Calu3 (cell line): ENCODE measurements around the gene SORBS2. TPM values are rescaled to one million over a fixed set of nuclear protein-coding genes. Genes with fewer than 3 reads are reported as not detected.
"Not testable (repeated sequence)": the region's sequence is repeated elsewhere in the genome, so short reads cannot be mapped to it uniquely, and the experiment has no call there.

Experiments
- BruUV-seq: library from RNA; stranded (reverse); fragments of 400-500 nt; replicated peaks from 2 replicates; lab custom pipeline; 2021; lab: Mats Ljungman, UMichigan
- CTCF ChIA-PET: fragments of 300-600 bp; sonication (Branson Sonifier 250); formaldehyde crosslinking; loops from one replicate; lab custom pipeline; 2022; ENCODE audit warnings: antibody characterized with exemption; lab: Charles Lee
- DNase-seq: peaks from one replicate; pipeline ENCODE4 v3.0.0; 2022
- H3K27ac Mint-ChIP-seq: one replicate; pipeline ENCODE4 v1.8.0; 2022; ENCODE audit warnings: mixed read lengths; ENCODE audit not compliant: unreplicated experiment
- H3K27me3 Mint-ChIP-seq: one replicate; pipeline ENCODE4 v1.8.0; 2022; ENCODE audit warnings: mixed read lengths; ENCODE audit not compliant: unreplicated experiment
- H3K36me3 Mint-ChIP-seq: one replicate; pipeline ENCODE4 v1.8.0; 2022; ENCODE audit warnings: mild to moderate bottlenecking, moderate library complexity, mixed read lengths; ENCODE audit not compliant: insufficient read depth, unreplicated experiment
- H3K4me1 Mint-ChIP-seq: one replicate; pipeline ENCODE4 v1.8.0; 2022; ENCODE audit warnings: mild to moderate bottlenecking, low read depth, mixed read lengths; ENCODE audit not compliant: unreplicated experiment
- H3K4me3 Mint-ChIP-seq: one replicate; pipeline ENCODE4 v1.8.0; 2022; ENCODE audit warnings: mild to moderate bottlenecking, low read depth, moderate library complexity, mixed read lengths; ENCODE audit not compliant: unreplicated experiment
- H3K9me3 Mint-ChIP-seq: one replicate; pipeline ENCODE4 v1.8.0; 2022; ENCODE audit warnings: low read depth, mixed read lengths; ENCODE audit not compliant: unreplicated experiment
- intact Hi-C: fragments of 100-400 bp; cut with micrococcal nuclease; formaldehyde crosslinking; loops from one replicate; pipeline ENCODE4 v1.10.0; 2022; ENCODE audit not compliant: unreplicated experiment
- total RNA-seq: library from RNA; stranded (reverse); gene quantifications from 2 replicates; pipeline ENCODE4 v1.2.3, GENCODE V29; 2022
- TF ChIP-seq, protein P1 (sequence below): fragments of 200-600 bp; IDR thresholded peaks from one replicate; pipeline ENCODE4 v1.8.0; 2022; ENCODE audit warnings: antibody characterized with exemption; ENCODE audit not compliant: unreplicated experiment

The SORBS2 gene
- total RNA-seq, 1 experiment from 2014 or later = 52.8 TPM

GRCh38 chr4:185710487-185710995, 101.5 kb downstream of the SORBS2 start:
- no peaks in the 10 kb centered on the region for H3K9me3 Mint-ChIP-seq
- H3K36me3 Mint-ChIP-seq = no peaks in the 10 kb centered on the region
- no peaks in the 10 kb centered on the region for H3K27me3 Mint-ChIP-seq
- BruUV-seq = no TSS peak
- DNase-seq = no peak
- no peak overlapping the region for H3K27ac Mint-ChIP-seq
- H3K4me1 Mint-ChIP-seq = peaks cover 46% of the 10 kb centered on the region
- intact Hi-C loops = no loop called here
- TF ChIP-seq, protein P1, sequence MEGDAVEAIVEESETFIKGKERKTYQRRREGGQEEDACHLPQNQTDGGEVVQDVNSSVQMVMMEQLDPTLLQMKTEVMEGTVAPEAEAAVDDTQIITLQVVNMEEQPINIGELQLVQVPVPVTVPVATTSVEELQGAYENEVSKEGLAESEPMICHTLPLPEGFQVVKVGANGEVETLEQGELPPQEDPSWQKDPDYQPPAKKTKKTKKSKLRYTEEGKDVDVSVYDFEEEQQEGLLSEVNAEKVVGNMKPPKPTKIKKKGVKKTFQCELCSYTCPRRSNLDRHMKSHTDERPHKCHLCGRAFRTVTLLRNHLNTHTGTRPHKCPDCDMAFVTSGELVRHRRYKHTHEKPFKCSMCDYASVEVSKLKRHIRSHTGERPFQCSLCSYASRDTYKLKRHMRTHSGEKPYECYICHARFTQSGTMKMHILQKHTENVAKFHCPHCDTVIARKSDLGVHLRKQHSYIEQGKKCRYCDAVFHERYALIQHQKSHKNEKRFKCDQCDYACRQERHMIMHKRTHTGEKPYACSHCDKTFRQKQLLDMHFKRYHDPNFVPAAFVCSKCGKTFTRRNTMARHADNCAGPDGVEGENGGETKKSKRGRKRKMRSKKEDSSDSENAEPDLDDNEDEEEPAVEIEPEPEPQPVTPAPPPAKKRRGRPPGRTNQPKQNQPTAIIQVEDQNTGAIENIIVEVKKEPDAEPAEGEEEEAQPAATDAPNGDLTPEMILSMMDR = no peak
- CTCF ChIA-PET = no interaction called here
- H3K4me3 Mint-ChIP-seq = no peak overlapping the region

GRCh38 chr4:185709802-185710486, 102.0 kb downstream of the SORBS2 start:
- CTCF ChIA-PET = no interaction called here
- Mint-ChIP-seq H3K36me3 (no peaks in the 10 kb centered on the region), H3K4me3 (no peak overlapping the region), H3K27ac (peak overlapping the region; percentile 70), H3K27me3 (no peaks in the 10 kb centered on the region), H3K4me1 (peaks cover 46% of the 10 kb centered on the region), H3K9me3 (no peaks in the 10 kb centered on the region)
- intact Hi-C loops = no loop called here
- BruUV-seq = no TSS peak
- DNase-seq = no peak
- TF ChIP-seq, protein P1 = no peak

DNA sequence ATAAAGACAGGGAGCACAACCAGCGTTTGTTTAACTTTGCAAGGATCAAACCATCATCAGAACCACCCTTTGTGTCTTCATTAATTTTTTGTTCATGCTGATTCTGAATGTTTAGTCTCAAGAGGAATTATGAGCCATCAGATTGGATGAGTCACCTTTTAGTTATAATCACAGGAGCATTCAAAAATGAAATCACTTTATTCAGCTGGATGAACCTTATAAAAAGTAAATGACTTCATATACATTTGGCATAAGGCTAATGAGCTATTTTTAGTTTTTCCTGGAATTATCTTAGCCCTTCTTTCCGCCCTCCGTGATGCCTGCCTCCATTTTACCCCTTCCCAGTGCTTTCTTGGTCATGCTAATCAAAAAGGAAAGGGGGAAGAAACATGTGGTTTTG, 103.6 kb downstream of the SORBS2 start:
- intact Hi-C loops = no loop called here
- CTCF ChIA-PET = no interaction called here
- Mint-ChIP-seq H3K36me3 (no peaks in the 10 kb centered on the region), H3K4me3 (no peak overlapping the region), H3K4me1 (peaks cover 33% of the 10 kb centered on the region), H3K27ac (no peak overlapping the region), H3K27me3 (no peaks in the 10 kb centered on the region), H3K9me3 (no peaks in the 10 kb centered on the region)
- DNase-seq = no peak
- TF ChIP-seq, protein P1 = no peak
- BruUV-seq = no TSS peak

DNA sequence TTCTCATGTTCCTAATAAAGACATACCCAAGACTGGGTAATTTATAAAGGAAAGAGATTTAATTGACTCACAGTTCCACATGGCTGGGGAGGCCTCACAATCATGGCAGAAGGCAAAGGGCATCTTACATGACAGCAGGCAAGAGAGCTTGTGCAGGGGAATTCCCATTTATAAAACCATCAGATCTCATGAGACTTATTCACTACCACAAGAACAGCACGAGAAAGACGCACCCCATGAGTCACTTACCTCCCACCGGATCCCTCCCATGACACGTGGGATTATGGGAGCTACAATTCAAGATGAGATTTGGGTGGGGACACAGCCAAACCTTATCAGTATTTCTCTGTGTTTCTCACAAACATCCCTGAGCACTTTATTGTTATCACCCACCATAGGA, 104.4 kb downstream of the SORBS2 start:
- H3K9me3 Mint-ChIP-seq, DNase-seq, BruUV-seq, H3K4me3 Mint-ChIP-seq, intact Hi-C loops, H3K27me3 Mint-ChIP-seq, H3K27ac Mint-ChIP-seq, H3K36me3 Mint-ChIP-seq: not testable (repeated sequence)
- CTCF ChIA-PET = interaction anchor here (0.7 kb wide), 1 partner anchor 311 kb away, joined by 3 read pairs; the partner anchor contains the start of gene ANKRD37
- H3K4me1 Mint-ChIP-seq = peaks cover 25% of the 10 kb centered on the region

DNA sequence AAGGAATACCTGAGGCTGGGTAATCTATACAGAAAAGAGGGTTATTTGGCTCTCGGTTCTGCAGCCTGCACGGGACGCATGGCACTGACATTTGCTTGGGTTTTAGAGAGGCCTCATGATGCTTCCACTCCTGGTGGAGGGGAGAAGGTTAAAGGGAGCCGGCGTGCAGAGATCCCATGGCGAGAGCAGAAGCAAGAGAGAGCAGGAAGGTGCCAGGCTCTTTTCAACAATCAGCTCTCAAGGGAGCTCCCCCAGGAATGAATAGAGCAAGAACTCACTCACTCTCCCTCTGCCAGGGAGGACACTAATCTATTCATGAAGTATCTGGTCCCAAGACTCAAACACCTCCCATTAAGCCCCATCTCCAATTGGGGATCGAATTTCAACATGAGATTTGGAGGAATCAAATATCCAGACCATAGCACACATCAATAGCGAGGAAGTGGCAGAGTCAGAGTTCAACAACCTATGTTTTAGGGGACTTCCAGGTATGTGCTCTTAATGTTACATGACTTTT, 109.8 kb downstream of the SORBS2 start:
- intact Hi-C loops = no loop called here
- no TSS peak for BruUV-seq

More for the DNA sequence above, 109.8 kb downstream of the SORBS2 start:
- Mint-ChIP-seq H3K9me3 (no peaks in the 10 kb centered on the region), H3K4me3 (no peak overlapping the region), H3K4me1 (peaks cover 8% of the 10 kb centered on the region), H3K27ac (no peak overlapping the region), H3K27me3 (no peaks in the 10 kb centered on the region), H3K36me3 (no peaks in the 10 kb centered on the region)
- TF ChIP-seq, protein P1 = no peak
- CTCF ChIA-PET = no interaction called here
- DNase-seq = no peak
